Neural crest cell (in vitro differentiated cells): ENCODE data around the gene LRRC8D. TPM values are rescaled to one million over a fixed set of nuclear protein-coding genes. Genes with fewer than 3 reads are reported as not detected.

Source experiments
- DNase-seq: peaks from one replicate; pipeline ENCODE4 v3.0.0; 2021; ENCODE audit warnings: low read depth, mixed read lengths, low spot score
- H3K27ac Mint-ChIP-seq: one replicate; pipeline ENCODE4 v1.8.0; 2021; ENCODE audit warnings: mild to moderate bottlenecking, mixed read lengths; ENCODE audit not compliant: unreplicated experiment
- H3K27me3 Mint-ChIP-seq: 2 replicates; pipeline ENCODE4 v1.8.0; 2021; ENCODE audit warnings: low read depth, mild to moderate bottlenecking, mixed read lengths
- H3K36me3 Mint-ChIP-seq: 2 replicates; pipeline ENCODE4 v1.8.0; 2021; ENCODE audit warnings: low read depth, mild to moderate bottlenecking, mixed read lengths
- H3K4me1 Mint-ChIP-seq: 2 replicates; pipeline ENCODE4 v1.8.0; 2021; ENCODE audit warnings: mixed read lengths
- H3K4me3 Mint-ChIP-seq: one replicate; pipeline ENCODE4 v1.8.0; 2021; ENCODE audit warnings: mild to moderate bottlenecking, mixed read lengths
- H3K9me3 Mint-ChIP-seq: 2 replicates; pipeline ENCODE4 v1.8.0; 2021; ENCODE audit warnings: mixed read lengths
- total RNA-seq: library from RNA; stranded (reverse); gene quantifications from 2 replicates; pipeline ENCODE4 v1.2.1, GENCODE V29; 2021
- TF ChIP-seq, protein P1 (sequence below): fragments of 200-600 bp; sonication (generic); conservative IDR thresholded peaks from 2 replicates; pipeline ENCODE4 v1.5.0; 2021; ENCODE audit warnings: antibody characterized with exemption, mild to moderate bottlenecking

LRRC8D gene
- total RNA-seq, 1 donor from 2014 or later, result 44.9 TPM

DNA sequence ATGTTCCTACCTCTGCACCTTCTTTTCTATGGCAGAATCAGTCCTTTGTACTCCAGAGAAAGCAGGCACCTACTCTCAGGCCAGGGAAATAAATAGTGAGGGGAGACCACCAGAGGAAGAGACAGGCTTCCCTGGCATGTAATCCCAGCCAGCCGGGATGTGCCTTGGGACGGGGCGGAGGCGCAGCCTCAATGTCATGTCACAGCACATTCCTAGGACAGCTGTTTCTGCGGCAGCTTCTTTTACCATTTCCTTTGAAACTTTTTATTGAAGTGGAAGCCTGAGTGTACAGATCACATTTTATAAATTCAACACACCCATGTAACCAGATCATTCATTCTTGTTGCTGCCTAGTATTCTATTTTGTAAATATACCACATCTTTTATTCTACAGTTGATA, 106.2 kb downstream of the LRRC8D start:
- H3K27ac Mint-ChIP-seq, result no peak overlapping the region
- peaks cover 21% of the 10 kb centered on the region for H3K4me1 Mint-ChIP-seq
- H3K4me3 Mint-ChIP-seq, result no peak overlapping the region
- no peak for DNase-seq
- peaks cover 48% of the 10 kb centered on the region for H3K36me3 Mint-ChIP-seq
- TF ChIP-seq, protein P1, sequence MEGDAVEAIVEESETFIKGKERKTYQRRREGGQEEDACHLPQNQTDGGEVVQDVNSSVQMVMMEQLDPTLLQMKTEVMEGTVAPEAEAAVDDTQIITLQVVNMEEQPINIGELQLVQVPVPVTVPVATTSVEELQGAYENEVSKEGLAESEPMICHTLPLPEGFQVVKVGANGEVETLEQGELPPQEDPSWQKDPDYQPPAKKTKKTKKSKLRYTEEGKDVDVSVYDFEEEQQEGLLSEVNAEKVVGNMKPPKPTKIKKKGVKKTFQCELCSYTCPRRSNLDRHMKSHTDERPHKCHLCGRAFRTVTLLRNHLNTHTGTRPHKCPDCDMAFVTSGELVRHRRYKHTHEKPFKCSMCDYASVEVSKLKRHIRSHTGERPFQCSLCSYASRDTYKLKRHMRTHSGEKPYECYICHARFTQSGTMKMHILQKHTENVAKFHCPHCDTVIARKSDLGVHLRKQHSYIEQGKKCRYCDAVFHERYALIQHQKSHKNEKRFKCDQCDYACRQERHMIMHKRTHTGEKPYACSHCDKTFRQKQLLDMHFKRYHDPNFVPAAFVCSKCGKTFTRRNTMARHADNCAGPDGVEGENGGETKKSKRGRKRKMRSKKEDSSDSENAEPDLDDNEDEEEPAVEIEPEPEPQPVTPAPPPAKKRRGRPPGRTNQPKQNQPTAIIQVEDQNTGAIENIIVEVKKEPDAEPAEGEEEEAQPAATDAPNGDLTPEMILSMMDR, result no peak
- peaks cover 18% of the 10 kb centered on the region for H3K9me3 Mint-ChIP-seq
- H3K27me3 Mint-ChIP-seq, result no peaks in the 10 kb centered on the region

DNA sequence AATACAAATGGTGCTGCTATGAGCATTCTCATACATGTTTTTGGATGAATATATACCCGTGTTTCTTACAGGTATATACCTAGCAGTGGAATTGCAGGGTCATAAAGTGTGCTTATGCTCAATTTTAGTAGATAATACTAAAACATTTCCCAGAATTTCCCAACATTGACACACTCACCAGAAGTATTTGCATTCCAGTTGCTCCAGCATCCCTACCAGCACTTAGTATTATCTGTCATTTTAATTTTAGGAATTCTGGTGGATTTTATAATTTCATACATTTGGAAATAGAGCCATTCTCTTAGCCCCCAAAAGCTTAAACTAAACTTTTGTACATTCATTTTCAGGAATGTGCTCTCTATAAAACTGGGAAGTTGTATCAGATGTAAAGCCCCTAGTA, 106.6 kb downstream of the LRRC8D start:
- Mint-ChIP-seq H3K9me3 (peaks cover 19% of the 10 kb centered on the region), H3K27me3 (no peaks in the 10 kb centered on the region), H3K4me1 (peaks cover 23% of the 10 kb centered on the region), H3K27ac (no peak overlapping the region), H3K36me3 (peaks cover 49% of the 10 kb centered on the region), H3K4me3 (no peak overlapping the region)
- DNase-seq, result no peak
- TF ChIP-seq, protein P1, result no peak

GRCh38 chr1:89928506-89928905, 107.7 kb downstream of the LRRC8D start:
- Mint-ChIP-seq H3K4me3 (no peak overlapping the region), H3K4me1 (peaks cover 23% of the 10 kb centered on the region), H3K27ac (peak overlapping the region; percentile 39), H3K9me3 (peaks cover 15% of the 10 kb centered on the region), H3K27me3 (no peaks in the 10 kb centered on the region), H3K36me3 (peaks cover 53% of the 10 kb centered on the region)
- DNase-seq, result no peak
- TF ChIP-seq, protein P1, result no peak

DNA sequence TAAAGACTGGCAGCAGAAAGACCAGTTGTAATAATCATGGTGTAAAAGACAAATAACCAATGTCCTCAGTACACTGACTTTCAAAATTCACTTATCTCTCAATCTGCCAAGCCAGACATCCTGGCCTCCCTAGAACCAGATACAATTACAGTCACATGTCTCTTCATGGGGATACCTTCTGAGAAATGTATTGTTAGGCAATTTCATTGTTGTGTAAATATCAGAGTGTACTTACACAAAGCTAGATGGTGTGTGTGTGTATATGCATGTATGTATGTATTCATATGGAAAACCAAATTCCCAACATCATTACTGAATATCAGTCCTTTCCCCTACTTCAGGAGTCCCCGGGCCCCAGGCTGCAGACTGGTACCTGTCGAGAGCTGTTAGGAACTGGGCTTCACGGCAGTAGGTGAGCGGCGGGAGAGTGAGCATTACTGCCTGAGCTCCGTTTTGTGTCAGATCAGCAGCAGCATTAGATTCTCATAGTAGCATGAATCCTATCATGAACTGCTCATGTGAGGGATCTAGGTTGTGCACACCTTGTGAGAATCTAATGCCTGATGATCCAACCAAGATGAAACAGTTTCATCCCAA, 108.7 kb downstream of the LRRC8D start:
- H3K9me3 Mint-ChIP-seq, result peaks cover 10% of the 10 kb centered on the region
- TF ChIP-seq, protein P1, result no peak
- H3K4me1 Mint-ChIP-seq, result peaks cover 25% of the 10 kb centered on the region
- H3K27me3 Mint-ChIP-seq, result no peaks in the 10 kb centered on the region
- no peak overlapping the region for H3K27ac Mint-ChIP-seq
- DNase-seq, result no peak
- H3K4me3 Mint-ChIP-seq, result no peak overlapping the region
- H3K36me3 Mint-ChIP-seq, result peaks cover 49% of the 10 kb centered on the region

DNA sequence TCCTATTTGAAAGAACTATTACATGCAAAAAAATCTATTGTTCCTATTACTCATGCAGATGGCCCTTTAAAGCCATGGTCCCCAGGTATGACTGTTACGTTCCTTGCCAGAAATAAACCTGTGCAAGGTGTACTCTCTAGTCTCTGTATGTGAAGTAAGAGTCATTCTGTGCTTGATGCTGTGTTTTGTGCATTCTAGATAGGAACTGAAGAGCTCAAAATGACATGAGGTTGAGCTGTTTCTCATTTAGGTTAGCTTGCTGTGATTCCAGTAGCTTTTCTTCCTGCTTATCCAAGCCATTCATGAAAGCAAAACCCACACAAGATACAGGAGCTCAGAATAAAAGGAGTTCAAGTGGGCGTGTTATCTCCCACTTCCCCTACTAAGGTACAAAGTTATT, 109.7 kb downstream of the LRRC8D start:
- DNase-seq, result no peak
- TF ChIP-seq, protein P1, result no peak
- peaks cover 57% of the 10 kb centered on the region for H3K36me3 Mint-ChIP-seq
- peaks cover 35% of the 10 kb centered on the region for H3K4me1 Mint-ChIP-seq
- peaks cover 10% of the 10 kb centered on the region for H3K9me3 Mint-ChIP-seq
- no peaks in the 10 kb centered on the region for H3K27me3 Mint-ChIP-seq
- no peak overlapping the region for H3K4me3 Mint-ChIP-seq
- H3K27ac Mint-ChIP-seq, result no peak overlapping the region
